HG03575 (cell line): ENCODE data around the gene SERTAD4.
"Not testable (repeated sequence)": the region's sequence is repeated elsewhere in the genome, so short reads cannot be mapped to it uniquely, and the experiment has no call there.

Experiments used
- ATAC-seq: cut with Tn5 transposase; IDR thresholded peaks from one replicate; pipeline ENCODE4 v1.9.1; 2021; ENCODE audit not compliant: unreplicated experiment, insufficient number of reproducible peaks, low FRiP score; ENCODE audit errors: extremely low read depth

The SERTAD4 gene

DNA sequence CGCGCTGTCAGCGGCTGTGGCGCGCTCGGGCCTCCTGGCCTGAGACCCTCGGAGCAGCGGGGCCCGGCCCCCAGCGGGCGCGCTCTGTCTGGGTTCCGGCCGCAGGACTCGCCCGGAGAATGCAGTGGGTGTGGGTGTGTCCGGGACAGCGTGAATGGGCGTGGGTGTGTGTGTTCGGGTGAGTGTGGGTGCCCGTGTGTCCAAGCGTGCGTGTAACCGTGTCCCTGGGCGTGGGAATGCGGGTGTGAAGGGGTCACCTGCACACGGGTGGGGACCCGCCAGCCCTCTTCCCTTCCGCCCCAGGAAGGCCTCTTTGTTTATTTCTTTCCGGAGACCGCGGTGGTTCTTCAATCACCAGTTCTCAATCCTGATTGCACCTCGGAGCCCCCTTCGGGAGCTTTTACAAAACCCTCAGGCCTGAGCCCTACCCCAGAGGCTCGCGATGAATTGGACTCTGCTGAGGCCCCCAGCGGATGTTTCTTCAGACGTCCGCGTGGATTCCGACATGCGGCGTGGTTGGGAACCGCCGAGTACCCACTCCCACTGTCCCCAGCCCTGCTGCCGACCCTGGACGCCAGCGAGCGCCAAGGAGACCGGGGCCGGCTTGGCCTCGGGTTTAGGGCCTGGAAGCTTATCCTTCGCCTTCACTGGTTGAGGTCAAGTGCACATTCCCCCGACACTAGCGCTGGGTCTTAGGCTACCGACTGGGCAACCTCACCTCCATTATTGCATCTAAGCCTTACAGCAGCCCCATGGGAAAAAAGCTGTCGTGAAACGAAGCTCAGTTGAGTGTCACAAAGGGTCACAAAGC, 19.3 kb downstream of the SERTAD4 start:
- ATAC-seq = no peak

DNA sequence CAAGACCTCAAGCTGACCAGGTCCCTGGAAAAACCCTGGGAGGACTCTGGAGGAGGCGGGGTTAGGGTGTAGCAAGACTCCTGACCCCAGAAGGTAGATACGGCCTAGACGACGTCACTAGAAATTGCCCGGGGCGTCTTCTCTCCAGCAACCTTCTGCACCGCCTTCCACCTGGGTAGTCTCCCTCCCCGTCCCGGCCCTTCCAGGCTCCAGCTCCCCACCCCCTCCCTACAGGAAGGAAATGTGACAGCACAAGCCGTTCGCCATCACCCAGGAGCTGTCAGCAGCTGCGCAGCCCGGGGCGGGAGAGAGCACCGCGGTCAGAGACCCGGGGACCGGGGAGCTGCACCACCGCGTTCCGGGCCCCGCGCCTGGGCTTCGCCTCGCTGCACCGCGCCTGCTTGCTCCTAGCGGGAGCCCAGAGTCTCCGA, 20.0 kb downstream of the SERTAD4 start:
- ATAC-seq = no peak

DNA sequence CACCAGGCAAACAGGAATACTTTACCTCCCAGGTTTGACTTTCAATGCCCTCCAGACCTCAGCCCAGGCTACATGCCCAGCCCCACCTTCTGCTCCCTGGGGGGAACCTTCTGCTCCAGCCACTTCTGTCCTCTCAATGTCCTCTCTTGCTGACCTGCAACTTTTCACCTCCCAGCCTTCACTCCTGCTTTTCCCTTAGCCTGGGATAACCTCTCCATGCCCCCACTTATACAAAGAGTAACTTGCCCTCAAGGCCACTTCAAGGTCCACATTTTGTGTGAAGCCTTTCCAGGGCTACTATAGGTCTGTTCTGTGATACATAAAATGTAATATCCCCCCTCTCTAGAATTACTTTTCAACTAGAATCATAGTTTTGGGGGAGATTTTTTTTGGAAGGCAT, 21.7 kb downstream of the SERTAD4 start:
- no peak for ATAC-seq

DNA sequence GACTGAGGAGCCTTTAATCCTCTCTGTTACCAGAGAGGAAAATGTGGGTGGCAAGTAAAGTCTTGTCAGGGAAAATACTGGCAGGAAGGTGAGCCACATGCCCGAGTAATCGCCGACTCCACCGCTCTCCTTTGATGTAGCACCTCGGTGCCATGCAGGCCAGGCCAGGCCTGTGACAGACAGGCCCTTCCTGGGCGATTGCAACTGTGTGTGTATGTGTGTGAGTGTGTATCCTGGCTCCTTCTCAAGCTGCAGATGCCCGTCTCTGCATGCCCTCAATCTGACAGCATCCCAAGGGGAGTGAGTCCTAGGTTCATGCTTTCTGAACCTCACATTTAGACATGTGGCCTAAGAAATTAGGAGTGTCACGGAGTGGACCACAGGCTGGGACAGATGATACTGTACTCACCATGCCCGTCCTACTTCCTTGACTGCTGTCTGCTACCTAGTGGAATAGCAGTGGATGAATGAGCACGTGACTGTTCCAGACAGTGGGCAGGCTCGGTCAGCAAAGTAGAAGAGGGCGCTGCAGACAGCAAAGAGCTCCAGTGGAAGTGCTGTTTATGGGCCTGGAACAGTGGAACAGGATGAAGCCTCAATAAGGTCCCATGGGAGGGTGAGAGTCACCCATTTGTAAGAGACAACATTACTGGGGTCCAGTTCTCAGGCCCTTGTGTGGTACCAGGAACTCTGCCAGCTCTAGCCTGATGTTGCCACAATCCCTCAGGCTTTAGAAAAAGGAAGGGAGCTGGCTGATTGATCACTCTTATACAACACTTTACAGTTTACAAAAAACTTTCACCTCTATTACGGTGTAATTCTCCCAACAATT, 25.3 kb downstream of the SERTAD4 start:
- ATAC-seq = no peak

DNA sequence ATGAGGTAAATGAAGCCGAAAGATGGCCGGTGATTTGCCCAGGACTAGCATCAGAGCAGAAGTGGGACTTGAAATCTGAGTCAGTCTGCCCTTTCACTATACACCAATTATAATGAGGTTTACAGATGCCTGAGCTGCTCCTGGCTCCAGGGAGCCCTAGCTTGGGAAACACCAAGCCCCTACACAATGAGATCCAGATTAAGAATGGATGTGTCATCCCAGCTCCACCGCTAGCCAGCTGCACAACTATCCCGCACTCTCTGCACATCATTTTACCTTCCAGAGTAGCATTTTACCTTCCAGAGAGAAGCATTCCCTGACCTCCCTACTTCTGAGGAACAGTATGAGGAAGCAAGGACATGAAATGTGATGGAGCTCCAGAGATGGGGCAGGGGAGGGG, 27.0 kb downstream of the SERTAD4 start:
- ATAC-seq = no peak

DNA sequence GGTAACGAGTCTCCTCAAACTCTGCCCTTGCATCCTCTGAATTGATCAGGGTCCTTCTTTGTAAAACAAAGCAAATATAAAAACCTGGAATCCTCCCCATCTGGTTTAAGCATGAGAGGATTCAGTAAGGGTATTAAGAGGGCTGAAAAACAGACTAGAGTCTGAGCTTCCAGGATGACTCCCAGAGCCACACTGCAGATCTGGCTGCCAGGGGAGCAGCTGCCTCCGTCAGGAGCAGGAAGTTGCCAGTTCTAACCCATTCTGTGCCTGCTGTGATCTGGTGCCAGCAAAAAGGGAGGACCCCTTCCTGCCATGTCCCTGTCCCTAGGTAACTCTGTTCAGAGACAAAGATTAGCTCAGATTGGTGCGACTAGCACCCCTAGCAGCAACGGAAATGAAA, 27.5 kb downstream of the SERTAD4 start:
- no peak for ATAC-seq

DNA sequence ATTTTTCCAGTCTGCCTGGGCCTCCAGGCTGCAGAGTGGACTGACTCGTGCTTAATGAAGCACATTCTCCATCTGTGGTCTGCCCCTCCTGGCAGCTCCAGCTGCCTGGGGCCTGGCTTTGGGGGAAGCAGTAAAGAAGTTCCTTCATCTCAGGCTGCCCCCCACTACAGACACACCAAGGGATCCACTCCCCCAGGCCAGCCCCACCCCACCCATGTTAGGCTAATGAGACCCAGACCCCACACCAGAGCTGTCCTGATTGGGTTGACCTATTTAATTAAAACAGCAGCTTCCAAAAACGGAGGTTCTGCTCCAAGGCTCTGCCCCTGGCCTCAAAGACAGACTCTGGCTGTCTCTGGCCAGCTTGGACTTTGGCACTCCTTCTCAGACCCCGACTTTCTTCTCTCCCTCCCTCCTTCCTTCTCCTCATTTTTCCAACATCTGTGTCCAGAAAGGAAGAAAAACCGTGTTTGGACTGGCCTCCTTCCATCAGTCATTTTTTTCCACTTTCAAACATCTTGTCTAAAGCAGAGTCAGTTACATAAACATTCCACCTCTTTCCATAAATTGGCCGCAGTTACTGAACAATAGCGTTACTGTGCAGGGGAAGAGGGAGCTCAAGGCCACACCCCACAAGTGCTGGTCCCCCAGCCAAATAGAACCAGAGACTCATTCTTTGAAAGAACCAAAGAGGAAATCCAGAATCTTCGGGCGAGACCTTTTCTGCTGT, 29.7 kb downstream of the SERTAD4 start:
- no peak for ATAC-seq

DNA sequence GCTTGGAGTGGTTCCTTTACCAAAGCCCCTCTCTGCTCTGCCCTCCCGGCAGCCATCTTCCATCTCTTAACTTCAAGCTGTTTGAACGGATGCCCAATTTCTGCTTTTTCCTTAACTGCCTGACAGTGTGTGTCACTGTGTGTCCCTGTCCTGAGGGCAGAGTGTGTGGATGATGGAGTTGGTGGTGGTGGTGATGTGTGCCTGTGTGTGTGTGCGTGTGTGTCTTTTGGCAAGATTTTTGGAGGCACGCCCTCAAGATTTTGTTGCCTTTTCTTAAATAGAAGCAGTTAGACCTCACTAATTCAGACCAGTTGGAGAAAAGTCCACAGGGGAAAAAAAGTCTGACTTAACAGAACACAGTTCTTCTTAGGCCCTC, 30.3 kb downstream of the SERTAD4 start:
- no peak for ATAC-seq

DNA sequence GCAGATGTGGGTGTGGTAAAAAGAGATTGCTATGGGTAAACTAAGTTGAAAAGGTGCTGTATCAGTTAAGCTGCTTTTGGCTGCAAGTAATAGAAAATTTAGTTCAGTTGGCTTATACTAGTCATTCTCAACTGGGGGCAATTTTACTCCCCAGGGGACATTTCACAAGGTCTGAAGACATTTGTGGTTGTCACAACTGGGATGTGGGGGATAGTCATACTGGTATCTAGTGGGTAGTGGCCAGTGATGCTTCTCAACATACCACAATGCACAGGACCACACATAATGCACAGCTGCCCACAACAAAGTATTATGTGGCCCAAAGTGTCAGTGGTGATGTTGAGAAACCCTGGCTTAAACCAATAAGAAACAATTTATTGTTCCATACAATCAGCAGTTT, 31.4 kb downstream of the SERTAD4 start:
- ATAC-seq = no peak

DNA sequence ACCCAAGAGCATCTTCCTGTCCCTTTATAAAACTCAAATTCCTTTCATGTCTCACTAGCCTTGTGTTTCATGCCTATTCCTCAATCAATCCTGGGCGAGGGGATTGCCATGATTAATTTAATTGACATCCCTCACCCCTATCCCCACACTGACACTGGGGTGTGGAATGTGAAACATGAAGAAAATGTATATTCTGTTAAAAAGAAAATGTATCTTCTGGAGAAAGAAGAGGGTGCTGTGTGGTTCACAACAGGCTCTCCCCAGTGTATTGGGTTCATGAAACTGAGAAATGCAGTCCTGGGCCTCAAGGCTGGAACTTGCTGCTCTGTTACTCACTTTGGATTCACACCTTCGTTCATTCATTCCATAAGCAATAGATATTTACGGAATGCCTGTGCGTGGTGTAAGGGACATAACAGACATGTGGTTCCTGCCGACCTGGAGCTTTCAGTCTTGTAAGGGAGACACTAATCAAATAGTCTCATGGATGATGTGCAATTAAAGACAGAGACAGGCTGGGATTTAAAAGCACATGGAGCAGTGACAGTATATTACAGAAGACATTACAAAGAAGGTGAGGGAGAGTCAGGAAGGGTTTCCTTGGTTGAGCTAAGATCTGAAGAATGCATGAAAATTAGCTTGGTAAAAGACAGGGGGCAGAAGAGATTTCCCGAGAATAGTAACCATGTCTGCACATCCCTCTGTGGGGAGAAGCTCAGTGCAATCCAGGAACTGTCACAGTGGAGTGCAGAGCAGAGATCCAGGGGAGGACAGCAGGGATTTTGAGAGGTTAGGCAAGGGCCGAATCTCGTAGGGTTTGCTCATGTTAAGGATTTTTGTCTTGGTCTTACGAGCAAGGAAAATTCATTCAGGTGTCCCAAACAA, 32.1 kb downstream of the SERTAD4 start:
- ATAC-seq = no peak

DNA sequence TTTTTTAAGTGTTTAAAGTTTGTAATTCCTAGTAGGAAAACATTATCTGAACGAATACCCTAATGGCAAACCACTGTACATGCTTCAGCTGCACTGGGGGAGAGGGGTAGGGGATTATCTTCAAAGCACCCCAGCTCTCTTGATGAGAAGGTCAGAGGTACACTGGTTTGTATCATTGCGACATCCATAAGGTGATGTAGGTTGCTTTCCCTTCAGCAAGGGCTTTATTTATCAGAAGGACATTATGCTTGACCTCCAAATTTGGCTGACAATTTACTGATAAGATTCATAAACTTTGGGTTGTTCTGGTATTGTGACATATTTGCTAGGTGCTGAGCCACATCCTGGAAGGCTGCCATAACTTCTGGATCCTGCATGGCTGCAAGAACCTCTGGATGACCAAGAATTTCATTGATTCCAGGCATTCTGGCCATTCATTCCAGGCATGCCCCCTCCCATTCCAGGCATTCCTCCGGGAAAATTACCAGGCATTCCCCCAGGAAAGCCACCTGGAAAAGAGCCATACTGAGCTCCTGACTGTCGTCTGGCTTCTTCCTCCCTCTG, 32.9 kb downstream of the SERTAD4 start:
- not testable (repeated sequence) for ATAC-seq

DNA sequence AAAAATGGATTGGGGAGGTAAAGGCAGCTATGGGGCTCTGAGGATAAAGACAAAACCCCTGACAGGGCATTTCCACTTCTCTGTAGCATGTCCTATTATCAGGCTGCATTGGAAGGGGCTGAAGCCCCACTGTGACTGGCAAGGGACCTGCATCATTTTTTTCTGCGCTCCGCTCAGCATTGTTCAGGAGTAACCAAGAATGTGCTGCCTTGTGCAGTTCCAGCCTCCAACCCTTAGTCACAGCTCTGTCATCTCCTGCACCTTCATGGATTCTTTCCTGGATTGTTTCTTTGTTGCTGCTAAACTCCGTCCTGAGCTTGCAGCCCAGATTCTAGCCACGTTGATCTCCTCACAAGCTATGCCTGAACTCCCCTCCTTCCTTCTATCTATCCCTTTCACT, 37.4 kb downstream of the SERTAD4 start:
- no peak for ATAC-seq

DNA sequence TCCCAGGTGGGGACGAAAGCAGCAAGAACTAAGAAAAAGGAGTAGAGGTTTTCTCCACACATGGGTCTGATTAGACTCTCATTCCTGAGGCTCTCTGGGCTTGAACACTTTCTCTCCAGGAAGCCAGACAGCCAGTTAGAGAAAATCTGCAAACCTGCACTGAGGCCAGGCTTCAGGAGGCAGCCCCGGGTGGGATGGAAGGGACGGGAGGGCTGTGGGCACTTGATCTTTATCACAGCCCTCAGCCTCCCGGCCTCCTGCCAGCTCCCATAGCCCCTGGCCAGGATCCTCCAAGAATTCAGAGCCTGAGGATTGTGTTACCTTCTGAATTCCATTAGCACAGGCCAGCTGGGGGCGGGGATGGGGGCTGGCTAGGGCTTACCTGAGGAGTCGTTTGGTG, 40.1 kb downstream of the SERTAD4 start:
- no peak for ATAC-seq

DNA sequence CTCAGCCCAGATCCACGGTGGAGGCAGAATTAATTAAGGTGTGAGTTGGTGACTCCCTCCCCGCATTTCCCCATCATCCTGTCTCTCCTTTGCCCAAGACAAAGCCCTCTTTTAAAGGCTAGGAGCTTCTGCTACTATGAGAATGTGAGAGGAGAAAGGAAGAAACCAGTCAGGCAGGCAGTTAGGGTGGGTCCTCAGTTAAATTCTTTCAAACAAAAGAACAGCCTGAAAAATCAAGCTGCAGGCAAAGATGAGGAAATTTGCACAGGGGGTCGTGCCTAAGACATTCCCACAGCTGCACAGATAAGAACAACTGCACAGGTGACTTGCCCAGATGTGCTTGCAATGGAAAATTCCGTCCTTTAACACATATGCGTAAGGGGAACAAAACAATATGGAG, 47.6 kb downstream of the SERTAD4 start:
- no peak for ATAC-seq

DNA sequence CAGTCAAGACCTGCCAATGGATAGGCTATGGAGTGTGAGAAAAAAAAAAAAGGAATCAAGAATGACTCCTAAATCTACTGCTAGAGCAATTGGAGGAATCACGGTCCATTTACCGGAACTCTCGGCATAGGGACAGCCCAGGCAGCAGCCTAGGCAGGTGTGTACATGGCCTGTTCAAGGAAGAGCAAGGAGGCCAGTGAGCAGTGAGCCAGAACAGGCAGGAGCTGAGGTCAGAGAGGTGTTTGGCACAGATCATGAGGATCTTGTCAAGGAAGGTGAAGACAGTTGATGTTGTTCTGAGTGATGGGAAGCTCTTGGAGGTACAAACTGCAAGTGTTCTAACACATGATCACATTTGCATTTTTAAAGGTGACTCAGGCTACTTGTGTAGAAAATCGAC, 55.5 kb downstream of the SERTAD4 start:
- ATAC-seq = no peak

DNA sequence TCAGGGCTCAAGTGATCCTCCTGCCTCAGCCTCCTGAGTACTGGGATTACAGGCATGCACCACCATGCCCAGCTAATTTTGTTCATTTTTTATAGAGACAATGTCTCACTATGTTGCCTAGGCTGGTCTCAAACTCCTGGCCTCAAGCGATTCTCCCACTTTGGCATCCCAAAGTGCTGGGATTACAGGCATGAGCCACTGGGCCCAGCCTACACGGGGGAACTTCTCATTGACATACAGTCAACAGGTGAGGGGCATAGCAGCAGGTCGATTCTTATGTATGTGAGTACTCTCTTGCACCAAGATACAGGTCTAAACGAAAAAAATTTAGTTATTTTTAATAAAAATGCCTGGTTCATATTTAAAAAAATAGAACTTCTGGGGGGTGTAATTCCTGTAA, 56.7 kb downstream of the SERTAD4 start:
- ATAC-seq = no peak

DNA sequence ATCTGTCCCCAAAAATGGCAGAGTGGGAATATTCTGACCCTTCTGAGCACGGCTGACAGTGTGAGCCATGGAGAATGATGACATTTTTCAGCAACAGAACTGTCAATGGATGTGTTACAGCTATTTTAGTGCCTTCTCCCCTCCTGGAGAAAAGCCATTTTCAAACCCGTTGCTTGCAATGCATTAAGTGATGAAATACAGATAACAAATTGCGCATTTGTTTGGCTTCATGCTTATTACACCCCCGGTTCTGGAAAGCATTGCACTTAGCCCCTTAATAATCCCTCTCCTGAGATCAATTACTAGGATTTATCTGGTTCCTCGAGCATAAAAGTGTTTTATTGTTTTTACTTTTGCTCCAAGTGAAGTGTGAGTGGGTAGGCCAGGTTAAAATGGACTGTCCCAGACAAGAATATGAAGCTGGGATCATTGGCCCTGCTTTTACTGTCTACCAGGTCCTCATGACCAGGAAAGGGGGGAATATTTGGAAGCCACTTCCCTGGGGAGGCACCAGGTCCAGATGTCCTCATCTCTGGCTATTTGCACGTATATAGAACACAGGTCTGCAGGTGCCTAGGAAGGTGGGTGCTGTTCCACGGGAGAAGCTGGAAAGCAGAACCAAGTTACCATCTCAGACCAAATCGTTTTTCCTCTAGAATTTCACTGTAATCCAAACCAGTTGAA, 58.6 kb downstream of the SERTAD4 start:
- no peak for ATAC-seq

DNA sequence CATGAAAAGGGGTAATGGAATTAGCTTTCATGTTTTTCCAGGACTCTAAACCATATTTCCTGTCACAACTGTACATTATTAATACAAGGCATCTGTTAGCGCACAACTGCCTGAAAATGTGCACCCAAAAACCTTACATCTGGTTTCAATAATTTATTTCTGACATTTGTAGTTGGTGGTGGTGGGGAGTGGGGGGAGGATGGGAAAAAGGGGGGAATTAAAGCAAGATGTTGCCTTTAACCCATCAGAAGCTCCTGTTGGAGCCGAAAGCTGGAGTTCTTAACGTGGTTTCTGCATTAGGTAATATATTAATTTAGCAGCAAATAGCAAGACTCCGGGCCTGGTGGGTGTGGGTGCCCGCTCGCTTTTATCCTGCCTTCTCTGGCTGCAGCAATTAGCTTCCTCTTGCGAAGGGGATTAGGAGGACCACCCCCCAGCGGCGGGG, 59.2 kb downstream of the SERTAD4 start:
- ATAC-seq = no peak
